Measurements from ENCODE around the gene HIGD1B.

DNA sequence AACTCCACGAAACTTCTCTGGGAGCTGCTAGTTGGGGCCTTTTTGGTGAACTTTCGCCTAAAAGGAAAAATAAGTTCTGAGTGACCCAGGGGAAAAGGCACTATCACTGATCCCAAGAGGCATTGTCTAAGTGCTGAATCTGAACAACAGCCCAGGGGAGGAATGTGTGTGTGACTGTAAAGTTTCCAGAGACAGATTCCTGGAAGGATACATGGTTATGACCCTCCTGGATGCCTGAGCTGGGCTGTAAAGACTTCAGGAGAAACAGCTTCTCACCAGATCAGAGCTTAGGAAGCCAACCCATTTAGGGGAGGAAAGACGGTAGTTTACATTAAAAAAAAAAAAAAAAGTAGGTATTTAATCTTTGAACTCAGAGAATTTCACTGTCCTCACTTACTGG lies 20.2 kb downstream of the HIGD1B start:
- TF ChIP-seq GATA2 (IDR thresholded peaks at IDR 0.05; ENCODE audit: low read depth, low read length) (no peak), GATA3 (IDR thresholded peaks at IDR 0.05; ENCODE audit: low read depth, low read length) (no peak)

Data from SH-SY5Y (cell line).